ENCODE data around the gene GALNT2.

GALNT2 gene

DNA sequence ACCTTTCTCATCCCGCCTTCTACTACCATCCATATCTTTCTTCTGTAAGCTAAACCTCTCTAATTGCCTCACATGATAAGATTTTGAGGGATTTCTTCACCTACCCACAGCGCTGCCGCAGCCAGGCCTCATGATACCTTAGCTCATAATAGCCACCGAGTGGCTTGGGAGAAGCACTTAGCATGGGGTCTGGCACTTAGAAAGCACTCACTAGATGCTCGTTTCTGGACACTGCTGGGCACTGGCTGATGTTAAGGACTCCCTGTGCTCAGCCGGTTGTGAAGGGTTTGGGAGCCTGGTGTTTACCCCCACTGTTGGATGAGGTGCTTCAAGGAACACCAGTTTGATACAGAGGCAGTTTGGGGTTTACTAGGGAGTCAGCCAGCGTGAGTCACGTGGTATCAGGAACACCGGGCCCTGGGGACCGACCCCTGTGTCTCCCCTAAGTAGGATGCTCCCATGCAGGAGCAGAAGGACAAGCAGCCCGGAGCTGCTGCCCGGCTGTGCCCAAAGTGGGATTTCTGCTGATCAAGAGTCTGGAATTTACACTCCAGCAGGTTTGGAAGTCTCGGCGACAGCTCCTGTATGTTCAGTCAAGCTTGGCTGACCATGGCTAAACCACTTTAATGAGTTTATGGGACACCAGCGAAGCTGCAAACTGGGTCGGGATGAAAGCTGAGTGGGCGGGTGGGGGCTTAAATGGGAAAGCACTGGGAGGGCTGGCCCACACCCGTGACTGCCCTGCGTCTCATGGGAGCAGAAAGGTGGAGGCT, 63.3 kb downstream of the GALNT2 start:
- no peak overlapping the region for H3K4me3 ChIP-seq (ENCODE audit: low read length)
- no peak for DNase-seq (ENCODE audit: low read depth)
- TF ChIP-seq CTCF (IDR thresholded peaks at IDR 0.05; ENCODE audit: insufficient read depth, low read depth, low read length, missing control alignments): no peak

DNA sequence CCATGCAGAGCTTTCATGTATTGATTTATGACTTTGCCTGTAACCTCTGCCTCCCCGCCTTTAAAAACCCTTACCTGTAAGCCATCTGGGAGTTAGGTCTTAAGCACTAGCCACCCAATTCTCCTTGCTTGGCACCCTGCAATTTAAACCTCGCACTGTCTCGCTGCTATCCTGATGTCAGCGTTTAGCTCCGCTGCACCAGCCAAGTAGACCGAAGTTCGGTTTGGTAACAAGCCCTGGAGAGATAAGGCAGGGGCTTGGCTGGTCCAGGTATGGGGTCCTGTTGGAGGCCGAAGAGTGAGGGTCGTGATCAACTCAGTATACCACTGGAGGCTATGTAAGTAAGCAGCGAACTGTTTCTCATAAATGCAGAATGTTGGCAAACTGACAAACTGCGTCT, 64.4 kb downstream of the GALNT2 start:
- H3K4me3 ChIP-seq (ENCODE audit: low read length): no peak overlapping the region
- no peak for DNase-seq (ENCODE audit: low read depth)
- no peak for TF ChIP-seq CTCF (IDR thresholded peaks at IDR 0.05; ENCODE audit: insufficient read depth, low read depth, low read length, missing control alignments)

DNA sequence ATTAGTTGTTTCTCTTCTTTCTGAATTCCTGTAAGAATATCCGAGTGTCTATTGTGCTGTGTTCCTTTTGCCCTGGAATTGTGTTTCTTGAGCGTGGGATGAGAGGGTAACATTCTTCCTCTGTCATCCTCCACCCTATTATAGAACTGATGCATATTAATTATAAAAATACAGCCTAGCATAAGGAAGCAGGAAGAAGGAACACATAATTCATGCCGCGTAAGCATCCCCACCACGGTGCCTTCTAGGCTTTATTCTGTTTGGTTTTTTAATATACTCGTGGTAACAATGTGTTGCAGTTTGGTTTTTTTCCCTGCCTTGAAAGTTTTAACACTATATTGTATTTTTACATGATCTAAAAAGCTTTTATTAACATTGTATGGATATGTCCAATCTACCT, 65.7 kb downstream of the GALNT2 start:
- H3K4me3 ChIP-seq (ENCODE audit: low read length): no peak overlapping the region
- TF ChIP-seq CTCF (IDR thresholded peaks at IDR 0.05; ENCODE audit: insufficient read depth, low read depth, low read length, missing control alignments): no peak
- no peak for DNase-seq (ENCODE audit: low read depth)

DNA sequence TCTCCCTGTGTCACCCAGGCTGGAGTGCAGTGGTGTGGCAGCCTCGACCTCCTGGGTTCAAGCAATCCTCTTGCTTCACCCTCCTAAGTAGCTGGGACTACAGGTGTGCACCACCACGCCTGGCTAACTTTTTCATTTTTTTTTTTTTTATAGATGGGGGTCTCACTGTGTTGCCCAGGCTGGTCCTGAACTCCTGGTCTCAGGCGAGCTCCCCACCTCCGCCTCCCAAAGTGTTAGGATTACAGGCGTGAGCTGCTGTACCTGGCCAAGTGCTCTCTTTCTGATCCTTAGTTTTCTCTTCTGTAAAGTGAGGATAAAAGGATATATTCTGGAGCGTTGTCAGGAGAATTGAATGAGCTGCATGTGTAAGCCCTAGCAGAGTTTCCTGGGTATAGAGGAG, 68.7 kb downstream of the GALNT2 start:
- TF ChIP-seq CTCF (IDR thresholded peaks at IDR 0.05; ENCODE audit: insufficient read depth, low read depth, low read length, missing control alignments): no peak
- no peak for DNase-seq (ENCODE audit: low read depth)
- no peak overlapping the region for H3K4me3 ChIP-seq (ENCODE audit: low read length)

DNA sequence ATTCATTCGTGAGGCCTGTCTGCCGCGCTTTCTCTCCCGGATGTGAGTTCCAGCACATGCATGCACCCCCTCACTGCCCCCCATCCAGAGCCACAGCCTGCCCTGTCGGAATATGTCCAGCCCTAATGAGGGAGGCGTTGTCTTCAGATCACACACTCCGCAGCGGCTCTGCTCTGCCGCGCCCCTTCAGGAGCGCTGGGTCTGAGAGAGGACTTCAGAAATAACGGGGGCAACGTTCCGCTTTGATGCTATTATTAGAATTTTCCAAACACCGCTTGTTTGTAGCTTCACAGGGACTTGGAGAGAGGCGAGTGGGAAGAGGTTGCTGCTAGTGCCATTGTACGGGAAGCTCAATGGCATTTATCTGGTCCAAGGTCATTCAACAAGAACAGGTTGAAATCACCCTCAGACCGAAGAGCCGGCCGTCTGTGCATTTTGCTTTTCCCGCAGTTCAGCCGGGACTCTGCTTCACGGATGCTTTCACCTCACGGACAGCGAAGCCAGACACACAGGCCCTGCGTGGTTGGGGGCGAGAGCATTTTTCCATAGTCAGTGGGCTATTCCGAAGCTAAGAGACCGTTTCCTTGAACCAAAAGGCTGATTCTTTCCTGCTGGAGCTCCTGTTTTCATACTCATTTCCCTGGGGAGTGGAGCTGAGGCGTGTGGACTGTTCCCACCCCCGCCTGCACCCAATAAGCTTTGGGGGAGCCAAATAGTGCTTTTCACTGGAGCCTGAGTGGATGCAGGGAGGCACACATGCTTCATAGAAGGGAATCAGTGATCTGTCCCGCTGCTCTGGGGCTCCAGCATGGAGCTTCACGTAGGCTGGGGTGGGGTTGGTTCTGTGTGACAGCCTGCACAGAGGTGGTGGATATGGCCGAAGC, 69.7 kb downstream of the GALNT2 start:
- no peak for TF ChIP-seq CTCF (IDR thresholded peaks at IDR 0.05; ENCODE audit: insufficient read depth, low read depth, low read length, missing control alignments)
- H3K4me3 ChIP-seq (ENCODE audit: low read length): no peak overlapping the region
- DNase-seq (ENCODE audit: low read depth): no peak

DNA sequence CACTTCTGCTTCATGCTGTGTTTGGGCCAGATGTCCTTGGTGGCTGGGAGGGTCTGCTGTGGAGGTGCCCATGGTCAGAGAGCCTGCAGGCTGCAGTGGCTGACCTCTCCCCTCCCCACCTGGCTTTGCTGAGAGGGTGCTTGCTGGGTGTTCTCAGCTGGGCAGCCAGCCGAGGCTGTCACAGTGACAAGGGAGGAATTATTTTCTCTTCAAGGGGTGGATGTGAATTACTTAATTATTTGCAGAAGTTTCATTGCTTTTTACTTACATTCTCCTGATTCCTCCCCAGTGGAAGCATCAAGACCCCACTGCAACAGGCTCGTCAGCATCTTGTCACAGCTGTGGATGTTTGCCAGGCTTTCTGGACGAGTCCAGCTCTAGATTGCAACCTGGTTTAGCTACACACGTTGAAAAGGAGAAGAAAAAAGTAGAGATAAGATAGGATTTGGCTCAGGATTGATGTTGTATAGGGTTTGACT, 70.3 kb downstream of the GALNT2 start:
- no peak for TF ChIP-seq CTCF (IDR thresholded peaks at IDR 0.05; ENCODE audit: insufficient read depth, low read depth, low read length, missing control alignments)
- H3K4me3 ChIP-seq (ENCODE audit: low read length): no peak overlapping the region
- no peak for DNase-seq (ENCODE audit: low read depth)

Data from epithelial cell of esophagus (primary cell).